IPS-15b (cell line): ENCODE results near the gene RUVBL2.

Experiments
- H3K27me3 ChIP-seq: one replicate; pipeline ENCODE4 v1.6.1; 2013; ENCODE audit warnings: low read length; ENCODE audit not compliant: control insufficient read depth, insufficient read depth
- H3K36me3 ChIP-seq: one replicate; pipeline ENCODE4 v1.6.1; 2013; ENCODE audit warnings: low read length; ENCODE audit not compliant: control insufficient read depth, insufficient read depth
- H3K4me1 ChIP-seq: one replicate; pipeline ENCODE4 v1.6.1; 2013; ENCODE audit warnings: mild to moderate bottlenecking, low read length; ENCODE audit not compliant: control insufficient read depth, insufficient read depth
- H3K4me3 ChIP-seq: one replicate; pipeline ENCODE4 v1.5.1; 2013; ENCODE audit warnings: low read depth, low read length
- H3K9ac ChIP-seq: one replicate; pipeline ENCODE4 v1.6.1; 2013; ENCODE audit warnings: low read depth, mild to moderate bottlenecking, low read length
- H3K9me3 ChIP-seq: one replicate; pipeline ENCODE4 v1.6.1; 2013; ENCODE audit warnings: mild to moderate bottlenecking, low read length; ENCODE audit not compliant: control insufficient read depth, insufficient read depth

RUVBL2 gene

DNA sequence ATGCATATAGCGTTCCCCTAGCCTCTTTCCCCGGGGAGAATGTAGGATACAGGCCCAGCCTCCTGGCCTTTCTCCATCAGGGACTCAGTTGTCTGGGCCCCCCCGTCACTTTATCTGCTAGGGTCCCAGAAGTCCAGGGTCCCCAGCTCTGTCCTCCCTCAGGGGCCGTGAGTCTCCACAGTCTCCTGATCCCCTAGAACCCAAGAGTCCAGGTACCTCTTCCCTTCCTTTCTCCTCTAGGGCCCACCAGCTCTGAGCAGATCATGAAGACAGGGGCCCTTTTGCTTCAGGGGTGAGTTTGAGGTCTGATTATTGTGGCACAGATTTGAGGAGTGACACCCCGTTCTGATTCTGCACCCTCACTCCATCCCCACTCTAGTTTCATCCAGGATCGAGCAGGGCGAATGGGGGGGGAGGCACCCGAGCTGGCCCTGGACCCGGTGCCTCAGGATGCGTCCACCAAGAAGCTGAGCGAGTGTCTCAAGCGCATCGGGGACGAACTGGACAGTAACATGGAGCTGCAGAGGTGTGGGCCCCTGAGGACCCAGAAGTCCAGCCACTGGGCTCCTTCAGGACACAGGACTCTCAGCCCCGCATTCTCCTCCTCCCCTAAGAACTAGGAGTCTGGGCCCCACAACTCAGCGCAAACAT is 38.3 kb upstream of the RUVBL2 start:
- H3K4me3 ChIP-seq, result peak overlapping the region; percentile 86
- H3K36me3 ChIP-seq, result peaks cover 22% of the 10 kb centered on the region
- H3K4me1 ChIP-seq, result peaks cover 3% of the 10 kb centered on the region
- H3K27me3 ChIP-seq, result no peaks in the 10 kb centered on the region
- no peaks in the 10 kb centered on the region for H3K9me3 ChIP-seq
- H3K9ac ChIP-seq, result peak overlapping the region; percentile 98

DNA sequence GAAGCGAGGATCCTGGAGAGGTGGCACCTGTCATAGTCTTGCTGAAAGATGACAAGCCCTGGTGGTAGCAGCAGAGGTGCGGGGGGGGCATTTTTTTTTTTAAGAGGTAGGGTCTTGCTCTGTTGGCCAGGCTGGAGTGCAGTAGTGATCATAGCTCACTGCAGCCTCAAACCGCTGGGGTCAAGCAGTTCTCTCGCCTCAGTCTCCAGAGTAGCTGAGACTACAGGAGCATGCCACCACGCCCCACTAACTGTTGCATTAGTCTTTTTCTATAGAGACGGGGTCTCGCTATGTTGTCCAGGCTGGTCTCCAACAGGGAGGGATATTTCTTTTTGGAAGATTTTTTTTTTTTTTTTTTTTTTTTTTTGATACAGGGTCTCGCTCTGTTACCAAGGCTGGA is 35.7 kb upstream of the RUVBL2 start:
- H3K9ac ChIP-seq, result no peak overlapping the region
- no peak overlapping the region for H3K4me3 ChIP-seq
- no peaks in the 10 kb centered on the region for H3K9me3 ChIP-seq
- H3K27me3 ChIP-seq, result no peaks in the 10 kb centered on the region
- H3K4me1 ChIP-seq, result peaks cover 5% of the 10 kb centered on the region
- H3K36me3 ChIP-seq, result peaks cover 27% of the 10 kb centered on the region

DNA sequence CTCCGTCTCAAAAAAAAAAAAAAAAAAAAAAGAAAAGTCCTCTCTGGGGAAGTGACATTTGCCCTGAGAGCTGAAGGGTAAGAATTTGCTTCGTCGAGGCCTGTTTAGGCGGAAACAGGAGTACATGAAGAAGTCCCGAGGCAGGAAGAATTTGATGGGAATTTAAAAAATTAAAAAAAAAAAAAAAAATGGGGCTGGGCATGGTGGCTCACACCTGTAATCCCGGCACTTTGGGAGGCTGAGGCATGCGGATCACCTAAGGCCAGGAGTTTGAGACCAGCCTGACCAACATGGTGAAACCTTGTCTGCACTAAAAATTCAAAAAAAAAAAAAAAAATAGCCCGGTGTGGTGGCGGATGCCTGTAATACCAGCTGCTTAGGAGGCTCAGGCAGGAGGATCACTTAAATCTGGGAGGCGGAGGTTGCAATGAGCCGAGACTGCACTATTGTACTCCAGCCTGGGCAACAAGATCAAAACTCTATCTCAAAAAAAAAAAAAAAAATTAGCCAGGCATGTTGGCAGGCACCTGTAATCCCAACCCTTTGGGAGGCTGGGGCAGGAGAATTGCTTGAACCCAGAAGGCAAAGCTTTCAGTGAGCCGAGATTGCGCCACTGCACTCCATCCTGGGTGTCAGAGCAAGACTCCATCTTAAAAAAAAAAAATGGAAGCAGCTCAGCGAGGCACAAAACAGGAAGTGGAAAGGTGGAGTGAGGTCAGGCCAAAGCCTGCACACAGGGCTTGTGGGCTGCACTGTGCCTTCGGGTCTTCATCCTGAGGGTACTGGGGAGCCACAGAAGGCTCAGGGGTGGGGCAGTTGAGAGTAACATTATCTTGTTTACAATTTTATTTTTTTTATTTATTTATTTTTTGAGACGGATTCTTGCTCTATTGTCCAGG is 34.1 kb upstream of the RUVBL2 start:
- Histone ChIP-seq H3K36me3 (peaks cover 27% of the 10 kb centered on the region), H3K9me3 (no peaks in the 10 kb centered on the region), H3K4me1 (peaks cover 11% of the 10 kb centered on the region), H3K9ac (no peak overlapping the region), H3K4me3 (no peak overlapping the region), H3K27me3 (no peaks in the 10 kb centered on the region)

DNA sequence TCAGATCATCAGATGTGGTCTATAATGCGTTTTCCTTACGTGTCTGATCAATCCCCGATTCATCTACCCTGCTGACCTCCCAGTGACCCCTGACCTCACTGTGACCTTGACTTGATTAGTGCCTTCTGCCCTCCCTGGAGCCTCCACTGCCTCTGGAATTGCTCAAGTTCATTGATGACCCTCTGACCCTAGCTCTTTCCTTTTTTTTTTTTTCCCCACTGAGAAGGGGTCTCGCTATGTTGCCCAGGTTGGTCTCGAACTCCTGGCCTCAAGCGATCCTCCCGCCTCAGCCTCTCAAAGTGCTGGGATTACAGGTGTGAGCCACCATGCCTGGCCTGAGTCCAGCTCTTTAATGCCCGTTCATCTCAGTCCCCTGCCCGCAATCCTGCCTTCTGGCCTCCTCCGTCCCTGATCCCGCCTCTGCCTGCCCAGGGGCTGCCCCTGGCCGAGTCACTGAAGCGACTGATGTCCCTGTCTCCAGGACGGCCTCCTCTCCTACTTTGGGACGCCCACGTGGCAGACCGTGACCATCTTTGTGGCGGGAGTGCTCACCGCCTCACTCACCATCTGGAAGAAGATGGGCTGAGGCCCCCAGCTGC is 32.5 kb upstream of the RUVBL2 start:
- H3K9ac ChIP-seq, result no peak overlapping the region
- H3K4me3 ChIP-seq, result no peak overlapping the region
- H3K4me1 ChIP-seq, result peaks cover 12% of the 10 kb centered on the region
- H3K36me3 ChIP-seq, result peaks cover 24% of the 10 kb centered on the region
- H3K9me3 ChIP-seq, result no peaks in the 10 kb centered on the region
- H3K27me3 ChIP-seq, result no peaks in the 10 kb centered on the region

DNA sequence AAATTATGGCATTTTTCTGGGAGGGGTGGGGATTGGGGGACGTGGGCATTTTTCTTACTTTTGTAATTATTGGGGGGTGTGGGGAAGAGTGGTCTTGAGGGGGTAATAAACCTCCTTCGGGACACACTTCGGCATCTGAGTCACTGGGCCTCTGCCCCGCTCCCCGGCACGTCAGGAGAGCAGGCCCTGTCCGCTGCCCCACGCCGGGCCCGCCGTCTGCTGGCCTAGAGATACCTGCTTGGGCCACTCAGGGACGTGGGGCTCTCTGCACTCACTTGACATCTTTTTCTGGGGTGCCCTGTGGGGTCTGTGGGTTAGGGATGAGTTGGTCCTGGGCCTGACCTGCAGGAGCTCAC is 32.0 kb upstream of the RUVBL2 start:
- Histone ChIP-seq H3K4me1 (peaks cover 12% of the 10 kb centered on the region), H3K36me3 (peaks cover 28% of the 10 kb centered on the region), H3K4me3 (no peak overlapping the region), H3K9me3 (no peaks in the 10 kb centered on the region), H3K27me3 (no peaks in the 10 kb centered on the region), H3K9ac (no peak overlapping the region)

DNA sequence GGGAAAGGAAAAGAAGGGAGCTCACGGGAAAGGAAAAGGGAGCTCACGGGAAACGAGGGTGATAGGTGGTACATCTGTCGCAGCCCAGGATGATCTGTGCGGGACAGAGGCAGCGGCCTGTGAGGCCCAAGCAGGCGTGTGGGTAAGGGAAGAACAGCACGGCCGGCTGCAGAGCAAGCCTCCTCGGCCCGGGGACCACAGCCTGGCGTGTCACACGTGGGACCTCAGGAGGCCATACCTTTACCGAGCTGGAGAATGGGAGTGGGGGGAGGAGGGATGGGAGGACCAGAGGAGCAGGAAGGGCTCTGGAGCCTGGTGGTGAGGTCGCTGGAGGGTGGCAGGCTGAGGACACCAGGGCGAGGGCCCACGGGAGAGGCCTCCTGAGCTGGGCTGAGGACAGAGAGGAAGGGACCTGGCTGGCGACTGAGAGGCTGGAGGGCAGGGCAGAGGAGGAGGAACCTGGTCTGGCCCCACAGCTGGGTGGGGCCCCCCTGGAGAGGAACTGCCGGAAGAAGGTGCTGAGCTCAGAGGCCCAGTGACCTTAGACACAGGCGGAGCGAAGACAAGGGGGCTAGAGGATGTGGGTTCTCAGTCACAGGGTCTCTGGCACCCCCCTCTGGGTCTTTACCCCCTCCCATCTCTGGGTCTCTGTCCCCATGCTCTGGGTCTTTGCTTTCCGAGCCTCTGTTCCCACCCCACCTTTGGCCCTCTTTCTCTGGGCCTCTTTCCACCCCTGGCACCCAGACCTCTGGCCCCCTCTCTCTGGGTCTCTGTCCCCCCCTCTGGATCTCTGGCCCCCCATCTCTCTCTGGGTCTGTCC is 31.4 kb upstream of the RUVBL2 start:
- H3K36me3 ChIP-seq, result peaks cover 24% of the 10 kb centered on the region
- no peaks in the 10 kb centered on the region for H3K9me3 ChIP-seq
- H3K4me3 ChIP-seq, result no peak overlapping the region
- no peak overlapping the region for H3K9ac ChIP-seq
- H3K4me1 ChIP-seq, result peaks cover 12% of the 10 kb centered on the region
- no peaks in the 10 kb centered on the region for H3K27me3 ChIP-seq

DNA sequence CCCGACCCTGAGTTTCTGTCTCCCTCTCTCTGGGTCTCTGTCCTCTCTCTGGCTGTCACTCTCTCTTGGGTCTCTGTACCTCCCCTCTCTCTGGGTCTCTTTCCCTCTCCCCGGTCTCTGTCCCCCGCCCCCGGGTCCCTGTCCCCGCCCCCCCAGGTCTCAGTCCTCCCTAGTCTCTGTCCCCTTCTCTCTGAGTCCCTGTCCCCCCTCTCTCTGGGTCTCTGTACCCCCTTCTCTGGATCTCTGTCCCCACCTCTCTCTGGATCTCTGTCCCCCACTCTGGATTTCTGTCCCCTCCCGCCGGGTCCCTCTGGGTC is 30.9 kb upstream of the RUVBL2 start:
- Histone ChIP-seq H3K9ac (no peak overlapping the region), H3K4me3 (no peak overlapping the region), H3K36me3 (peaks cover 21% of the 10 kb centered on the region), H3K27me3 (no peaks in the 10 kb centered on the region), H3K9me3 (no peaks in the 10 kb centered on the region), H3K4me1 (peaks cover 12% of the 10 kb centered on the region)

DNA sequence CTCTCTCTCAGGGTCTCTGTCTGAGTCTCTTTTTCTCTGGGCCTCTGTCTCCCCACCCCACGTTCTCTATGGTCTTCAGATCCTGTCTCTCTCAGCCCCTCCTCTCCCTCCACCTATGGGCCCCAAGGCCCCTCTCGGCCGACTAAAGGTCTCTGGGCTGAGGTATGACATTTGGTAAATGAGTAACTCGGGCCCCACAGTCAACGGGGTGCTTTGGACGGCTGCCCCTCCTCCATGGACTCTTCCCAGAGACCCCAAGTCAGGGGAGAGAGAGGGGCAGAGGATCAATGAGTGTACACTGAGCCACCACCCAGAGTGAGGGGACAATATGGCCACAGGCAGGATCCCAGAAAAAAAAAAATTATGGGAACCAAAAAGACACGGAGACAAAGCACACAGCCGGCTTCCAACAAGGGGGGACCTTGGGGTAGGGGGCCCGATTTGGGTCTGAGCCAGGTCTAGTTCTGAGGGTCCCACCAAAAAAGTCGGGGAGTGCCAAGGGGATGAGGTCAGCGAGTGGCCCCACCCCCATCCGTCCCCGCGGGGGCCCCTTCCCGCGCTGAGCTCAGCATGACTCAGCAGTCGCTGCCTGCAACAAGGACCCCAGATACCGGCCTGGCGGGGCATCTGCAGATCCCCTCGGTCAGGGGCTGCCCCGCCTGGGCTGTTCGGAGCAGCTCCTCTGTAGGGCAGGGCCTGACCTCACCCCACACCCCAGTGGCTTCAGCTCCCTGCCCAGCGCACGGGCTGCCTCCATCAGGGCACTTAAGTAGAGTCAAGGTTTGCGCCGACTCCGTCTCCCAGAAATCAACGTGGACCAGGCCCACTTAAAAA is 30.1 kb upstream of the RUVBL2 start:
- Histone ChIP-seq H3K36me3 (peaks cover 19% of the 10 kb centered on the region), H3K9ac (peak overlapping the region; percentile 94), H3K4me1 (peaks cover 12% of the 10 kb centered on the region), H3K27me3 (no peaks in the 10 kb centered on the region), H3K9me3 (no peaks in the 10 kb centered on the region), H3K4me3 (peak overlapping the region; percentile 75)

DNA sequence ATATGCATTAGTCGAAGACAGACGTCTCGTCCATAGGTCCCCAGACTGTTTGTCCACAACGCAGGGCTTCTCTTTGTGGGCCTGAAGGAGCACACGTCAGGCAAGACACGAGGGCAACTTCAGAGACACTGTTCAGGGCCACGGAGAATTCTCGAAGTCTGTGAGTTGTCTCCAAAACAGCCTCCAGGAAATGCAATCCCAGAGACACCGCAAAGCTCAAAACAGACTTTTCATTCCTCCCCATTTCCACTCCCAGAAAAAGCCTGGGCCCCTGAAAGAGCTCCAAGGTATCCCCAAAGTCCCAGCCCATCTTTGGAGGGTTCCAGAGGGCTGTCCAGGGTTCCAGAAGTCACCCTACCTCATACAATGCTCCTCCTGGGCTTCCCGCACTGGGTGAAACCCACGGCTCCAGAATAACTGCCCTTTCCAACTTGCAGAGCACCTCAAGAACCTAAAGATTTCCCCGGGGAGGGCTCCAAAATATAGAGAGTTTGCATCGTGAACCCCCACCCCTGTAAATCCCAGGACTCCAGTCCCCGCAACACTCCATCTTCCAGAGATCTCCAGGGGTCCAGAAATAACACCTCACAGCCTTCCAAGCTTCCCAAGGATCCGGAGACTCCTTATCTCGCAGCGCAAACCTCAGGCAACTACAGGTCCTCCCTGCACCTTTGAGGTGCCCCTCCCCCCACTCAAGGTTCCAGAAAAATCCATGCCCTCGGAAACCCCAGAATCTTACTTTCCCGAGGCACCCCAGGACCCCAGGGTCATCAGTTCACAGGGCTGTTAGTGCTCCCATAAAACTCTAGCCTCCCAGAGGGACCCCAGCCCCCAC is 29.3 kb upstream of the RUVBL2 start:
- peak overlapping the region; percentile 75 for H3K4me3 ChIP-seq
- no peaks in the 10 kb centered on the region for H3K27me3 ChIP-seq
- H3K9ac ChIP-seq, result peak overlapping the region; percentile 94
- no peaks in the 10 kb centered on the region for H3K9me3 ChIP-seq
- peaks cover 20% of the 10 kb centered on the region for H3K36me3 ChIP-seq
- H3K4me1 ChIP-seq, result peaks cover 12% of the 10 kb centered on the region

DNA sequence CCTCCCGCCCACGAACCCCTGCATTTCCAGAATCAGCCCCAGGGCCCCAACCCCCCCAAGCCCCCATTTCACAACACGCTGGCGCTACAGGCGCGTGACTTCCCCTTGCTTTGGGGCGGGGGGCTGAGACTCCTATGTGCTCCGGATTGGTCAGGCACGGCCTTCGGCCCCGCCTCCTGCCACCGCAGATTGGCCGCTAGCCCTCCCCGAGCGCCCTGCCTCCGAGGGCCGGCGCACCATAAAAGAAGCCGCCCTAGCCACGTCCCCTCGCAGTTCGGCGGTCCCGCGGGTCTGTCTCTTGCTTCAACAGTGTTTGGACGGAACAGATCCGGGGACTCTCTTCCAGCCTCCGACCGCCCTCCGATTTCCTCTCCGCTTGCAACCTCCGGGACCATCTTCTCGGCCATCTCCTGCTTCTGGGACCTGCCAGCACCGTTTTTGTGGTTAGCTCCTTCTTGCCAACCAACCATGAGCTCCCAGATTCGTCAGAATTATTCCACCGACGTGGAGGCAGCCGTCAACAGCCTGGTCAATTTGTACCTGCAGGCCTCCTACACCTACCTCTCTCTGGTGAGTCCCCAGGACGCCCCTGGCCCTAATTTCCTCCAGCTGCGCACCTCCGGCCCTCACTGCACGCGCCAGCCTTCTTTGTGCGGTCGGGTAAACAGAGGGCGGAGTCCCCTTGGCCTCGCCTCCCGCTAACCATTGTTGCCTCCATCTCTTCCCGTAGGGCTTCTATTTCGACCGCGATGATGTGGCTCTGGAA is 28.5 kb upstream of the RUVBL2 start, which contains the start of gene FTL:
Gene FTL, plus strand, starts transcription at position 270 of the 766 bp plus-strand sequence. Its CDS starts 199 bp downstream, at position 469.
- Histone ChIP-seq H3K9me3 (no peaks in the 10 kb centered on the region), H3K4me1 (peaks cover 12% of the 10 kb centered on the region), H3K36me3 (peaks cover 20% of the 10 kb centered on the region), H3K9ac (peak within 1 kb of the TSS; percentile 97), H3K4me3 (peak within 1 kb of the TSS; percentile 94), H3K27me3 (no peaks in the 10 kb centered on the region)
